HG02798 (cell line): ENCODE data around the gene NUP88.

ENCODE experiments used
- ATAC-seq: cut with Tn5 transposase; IDR thresholded peaks from one replicate; pipeline ENCODE4 v1.9.1; 2021; ENCODE audit warnings: mild to moderate bottlenecking; ENCODE audit not compliant: unreplicated experiment, poor library complexity

NUP88 gene

GRCh38 chr17:5422505-5422904 lies 3.0 kb upstream of the NUP88 start:
- ATAC-seq, result no peak

GRCh38 chr17:5419959-5420653 lies 644 bp upstream of the NUP88 start, which contains the start of gene RPAIN:
RPAIN (plus strand) TSS chr17:5420182; CDS start chr17:5420211, 29 bp downstream.
- ATAC-seq, result peak; percentile 60

GRCh38 chr17:5418858-5419355 lies 555 bp downstream of the NUP88 start:
- no peak for ATAC-seq

GRCh38 chr17:5416901-5417300 lies 2.6 kb downstream of the NUP88 start:
- no peak for ATAC-seq

GRCh38 chr17:5413682-5414081 lies 5.8 kb downstream of the NUP88 start:
- no peak for ATAC-seq

GRCh38 chr17:5410594-5411272 lies 8.7 kb downstream of the NUP88 start:
- no peak for ATAC-seq

- no peak for ATAC-seq
Measured at GRCh38 chr17:5408186-5408585, 11.3 kb downstream of the NUP88 start.

- ATAC-seq, result no peak
Measured at GRCh38 chr17:5405400-5405799, 14.1 kb downstream of the NUP88 start.

GRCh38 chr17:5399767-5400166 lies 19.7 kb downstream of the NUP88 start:
- no peak for ATAC-seq

GRCh38 chr17:5396612-5397011 lies 22.9 kb downstream of the NUP88 start:
- no peak for ATAC-seq

- ATAC-seq, result no peak
Measured at GRCh38 chr17:5391678-5392077, 27.8 kb downstream of the NUP88 start.

- no peak for ATAC-seq
Measured at GRCh38 chr17:5381542-5381941, 37.9 kb downstream of the NUP88 start.

GRCh38 chr17:5380491-5381135 lies 38.8 kb downstream of the NUP88 start:
- ATAC-seq, result no peak

GRCh38 chr17:5379351-5380107 lies 39.9 kb downstream of the NUP88 start:
- ATAC-seq, result no peak

- ATAC-seq, result no peak
Measured at GRCh38 chr17:5378566-5379207, 40.8 kb downstream of the NUP88 start.

GRCh38 chr17:5373112-5373511 lies 46.4 kb downstream of the NUP88 start:
- ATAC-seq, result no peak

- ATAC-seq, result no peak
Measured at GRCh38 chr17:5370411-5370810, 49.1 kb downstream of the NUP88 start.

GRCh38 chr17:5365831-5366230 lies 53.6 kb downstream of the NUP88 start:
- no peak for ATAC-seq

GRCh38 chr17:5364696-5365095 lies 54.8 kb downstream of the NUP88 start:
- no peak for ATAC-seq

GRCh38 chr17:5364156-5364555 lies 55.3 kb downstream of the NUP88 start:
- ATAC-seq, result no peak
